Stimulated activated CD8-positive, alpha-beta memory T cell treated with anti-CD3 and anti-CD28 coated beads, Interleukin-12 subunit alpha, Interleukin-12 subunit beta, amount 100 ng/mL, for 24 hours (primary cell): ENCODE measurements around the gene DUSP9.

Experiments used
- DNase-seq: peaks from one replicate; pipeline ENCODE4 v3.0.0-alpha.2; 2020; ENCODE audit errors: extremely low read depth

The DUSP9 gene

GRCh38 chrX:153622661-153623309 lies 24.2 kb upstream of the DUSP9 start:
- DNase-seq = no peak

GRCh38 chrX:153623310-153624029 lies 23.5 kb upstream of the DUSP9 start:
- no peak for DNase-seq

GRCh38 chrX:153624196-153625091 lies 22.6 kb upstream of the DUSP9 start:
- DNase-seq = no peak

- no peak for DNase-seq
These were observed 21.6 kb upstream of the DUSP9 start for GRCh38 chrX:153625271-153626024.

- no peak for DNase-seq
These were observed 20.9 kb upstream of the DUSP9 start for GRCh38 chrX:153626025-153626633.

GRCh38 chrX:153626863-153627674 lies 19.9 kb upstream of the DUSP9 start:
- no peak for DNase-seq

- DNase-seq = no peak
These were observed 19.3 kb upstream of the DUSP9 start for GRCh38 chrX:153627675-153628111.

- no peak for DNase-seq
These were observed 18.9 kb upstream of the DUSP9 start for GRCh38 chrX:153628129-153628528.

GRCh38 chrX:153628665-153629064 lies 18.3 kb upstream of the DUSP9 start:
- no peak for DNase-seq

- DNase-seq = no peak
These were observed 15.7 kb upstream of the DUSP9 start for GRCh38 chrX:153631346-153631745.

GRCh38 chrX:153631907-153632594 lies 15.0 kb upstream of the DUSP9 start:
- DNase-seq = no peak

- DNase-seq = no peak
These were observed 14.4 kb upstream of the DUSP9 start for GRCh38 chrX:153632595-153632946.

- no peak for DNase-seq
These were observed 14.0 kb upstream of the DUSP9 start for GRCh38 chrX:153633048-153633447.

GRCh38 chrX:153633607-153634180 lies 13.3 kb upstream of the DUSP9 start:
- DNase-seq = no peak

- DNase-seq = no peak
These were observed 12.8 kb upstream of the DUSP9 start for GRCh38 chrX:153634236-153634635.

GRCh38 chrX:153634832-153635231 lies 12.2 kb upstream of the DUSP9 start:
- no peak for DNase-seq

GRCh38 chrX:153635388-153635787 lies 11.6 kb upstream of the DUSP9 start:
- no peak for DNase-seq

- DNase-seq = no peak
These were observed 11.0 kb upstream of the DUSP9 start for GRCh38 chrX:153635788-153636668.

- DNase-seq = no peak
These were observed 10.3 kb upstream of the DUSP9 start for GRCh38 chrX:153636716-153637115.
